Kidney epithelial cell (primary cell): Measurements from ENCODE around the gene AGPAT3. TPM values are rescaled to one million over a fixed set of nuclear protein-coding genes. Genes with fewer than 3 reads are reported as not detected.

Experiments used
- DNase-seq: peaks from one replicate; pipeline ENCODE4 v3.0.0-alpha.2; 2010; ENCODE audit warnings: low read depth
- H3K27me3 ChIP-seq: 2 replicates; pipeline ENCODE4 v1.6.0; 2011; ENCODE audit warnings: low read length; ENCODE audit not compliant: control insufficient read depth, insufficient read depth
- H3K36me3 ChIP-seq: 2 replicates; pipeline ENCODE4 v1.5.1; 2011; ENCODE audit warnings: low read length; ENCODE audit not compliant: control insufficient read depth, insufficient read depth
- H3K4me3 ChIP-seq: 2 replicates; pipeline ENCODE4 v1.5.1; 2011; ENCODE audit warnings: low read depth, mild to moderate bottlenecking, control low read depth, low read length
- CTCF ChIP-seq: IDR thresholded peaks from 2 replicates; pipeline ENCODE4 v1.5.1; 2011; ENCODE audit warnings: mild to moderate bottlenecking, moderate library complexity, low read length, control low read depth, inconsistent platforms; ENCODE audit not compliant: insufficient read depth, poor library complexity, severe bottlenecking
- total RNA-seq: library from RNA; depleted of rRNA; stranded (reverse); fragments of >200 nt; gene quantifications from 2 replicates; pipeline ENCODE4 v1.2.3, GENCODE V29; 2015

The AGPAT3 gene
- total RNA-seq, 1 donor from 2014 or later = 62.3 TPM

DNA sequence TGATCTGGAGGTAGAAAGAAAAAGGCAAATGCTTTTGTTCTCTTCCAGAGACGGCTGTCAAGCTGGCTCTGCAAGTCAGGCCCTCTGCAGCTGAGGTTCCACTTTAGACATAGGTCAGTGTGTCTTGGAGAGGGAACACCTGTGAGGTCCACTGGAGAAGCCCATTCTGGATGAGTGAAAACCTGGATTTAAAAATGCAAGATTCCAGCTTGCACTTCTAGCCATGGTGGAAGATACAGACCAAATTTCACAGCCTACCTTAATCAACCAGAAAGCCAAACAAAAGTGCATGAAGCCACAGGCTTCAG is 35.0 kb downstream of the AGPAT3 start:
- no peak for DNase-seq

GRCh38 chr21:43900690-43901089 is 35.7 kb downstream of the AGPAT3 start:
- Histone ChIP-seq H3K36me3 (no peaks in the 10 kb centered on the region), H3K4me3 (no peak overlapping the region), H3K27me3 (no peaks in the 10 kb centered on the region)
- DNase-seq = no peak
- TF ChIP-seq CTCF = no peak

More for the DNA sequence above, 35.0 kb downstream of the AGPAT3 start:
- Histone ChIP-seq H3K36me3 (no peaks in the 10 kb centered on the region), H3K4me3 (no peak overlapping the region), H3K27me3 (no peaks in the 10 kb centered on the region)
- no peak for TF ChIP-seq CTCF

DNA sequence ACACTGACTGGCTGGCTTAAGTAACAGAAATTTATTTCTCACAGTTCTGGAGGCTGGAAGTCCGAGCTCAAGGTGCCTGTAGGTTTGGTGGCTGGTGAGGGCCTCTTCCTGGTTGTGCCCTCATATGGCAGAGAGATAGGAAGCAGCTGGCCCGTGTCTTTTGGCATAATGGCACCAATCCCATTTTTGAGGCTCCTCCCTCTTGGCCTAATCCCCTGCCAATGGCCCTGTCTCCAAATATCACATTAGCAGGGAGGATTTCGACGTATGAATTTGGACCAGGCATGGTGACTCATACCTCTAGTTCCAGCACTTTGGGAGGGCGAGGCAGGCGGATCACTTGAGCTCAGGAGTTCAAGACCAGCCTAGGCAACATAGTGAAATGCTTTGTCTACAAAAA is 37.4 kb downstream of the AGPAT3 start:
- Histone ChIP-seq H3K4me3 (no peak overlapping the region), H3K36me3 (no peaks in the 10 kb centered on the region), H3K27me3 (no peaks in the 10 kb centered on the region)
- DNase-seq = no peak
- no peak for TF ChIP-seq CTCF

DNA sequence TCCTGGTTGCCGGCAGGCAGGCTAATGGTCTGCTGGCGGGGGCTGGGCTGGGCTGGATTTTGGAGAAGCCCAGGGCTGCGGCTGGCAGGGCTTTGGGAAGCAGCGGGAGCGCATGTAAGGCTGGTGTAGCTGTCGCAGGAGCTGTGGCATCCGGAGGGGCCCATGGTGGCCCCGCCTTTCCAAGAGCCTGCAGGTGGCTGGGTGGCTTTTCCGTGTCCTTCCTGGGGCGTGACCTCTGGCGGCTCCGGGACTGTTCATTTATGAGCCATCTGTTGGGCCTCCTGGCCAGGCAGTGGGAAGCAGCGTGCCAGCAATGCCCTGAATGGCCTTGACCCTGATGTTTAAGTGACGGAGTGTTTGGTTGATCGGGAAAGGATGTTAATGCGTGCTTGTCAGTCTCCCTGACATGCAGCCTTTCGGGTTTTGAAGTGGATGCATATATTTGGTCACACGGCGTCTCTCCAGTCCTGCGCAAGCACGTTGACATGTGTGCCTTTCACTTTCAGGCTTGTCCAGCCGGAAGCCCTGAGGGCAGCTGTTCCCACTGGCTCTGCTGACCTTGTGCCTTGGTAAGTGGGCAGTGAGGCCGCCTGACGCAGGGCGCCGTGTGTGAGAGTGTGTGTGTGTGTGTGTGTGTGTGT is 38.5 kb downstream of the AGPAT3 start:
- Histone ChIP-seq H3K4me3 (no peak overlapping the region), H3K27me3 (no peaks in the 10 kb centered on the region), H3K36me3 (no peaks in the 10 kb centered on the region)
- no peak for DNase-seq
- TF ChIP-seq CTCF = no peak

- Histone ChIP-seq H3K4me3 (no peak overlapping the region), H3K27me3 (no peaks in the 10 kb centered on the region), H3K36me3 (no peaks in the 10 kb centered on the region)
- no peak for TF ChIP-seq CTCF
- DNase-seq = no peak
These were observed 39.3 kb downstream of the AGPAT3 start for GRCh38 chr21:43904331-43904781.
